B cell (primary cell): ENCODE measurements around the gene FBLN2. TPM values are rescaled to one million over a fixed set of nuclear protein-coding genes. Genes with fewer than 3 reads are reported as not detected.

Experiments used
- ATAC-seq: fragments of 200-7000 bp; cut with Tn5 transposase; one replicate; pipeline ENCODE4 v1.10.0; 2021; ENCODE audit warnings: low read depth, mild to moderate bottlenecking, moderate number of reproducible peaks, moderate library complexity
- CTCF ChIA-PET: fragments of 350-600 bp; sonication (Branson Sonifier 250); formaldehyde crosslinking; loops from one replicate; lab custom pipeline; 2021; ENCODE audit warnings: antibody characterized with exemption, inconsistent platforms; lab: Charles Lee
- POLR2A ChIA-PET: fragments of 350-600 bp; sonication (Branson Sonifier 250); formaldehyde crosslinking; loops from one replicate; lab custom pipeline; 2021; ENCODE audit warnings: antibody characterized with exemption; lab: Charles Lee
- DNase-seq: peaks from one replicate; pipeline ENCODE4 v3.0.0; 2013
- H2AFZ ChIP-seq: 2 replicates; pipeline ENCODE4 v1.6.1; 2012; ENCODE audit warnings: mild to moderate bottlenecking, low read depth, low read length; ENCODE audit not compliant: insufficient read depth, poor library complexity, severe bottlenecking
- H3K27ac ChIP-seq, 2 donors: 1 replicate in 1 of 2; 2 replicates in 1 of 2; pipeline ENCODE4 v1.5.1; 2012 to 2013; ENCODE audit warnings: low read length in 2 of 2, mild to moderate bottlenecking in 2 of 2, moderate library complexity in 1 of 2
- H3K27me3 ChIP-seq, 4 experiments: fragments of 200-600 bp in 1 of 4; sonication (generic) in 1 of 4; replicated peaks in 1 of 4; 1 replicate in 2 of 4; 2 replicates in 2 of 4; pipeline versions ENCODE4 v1.6.1 to v1.7.0; 2013 to 2016; ENCODE audit warnings: low read length in 3 of 4, mild to moderate bottlenecking in 2 of 4, mixed read lengths in 1 of 4, moderate library complexity in 1 of 4; ENCODE audit not compliant: insufficient read depth in 4 of 4, control insufficient read depth in 3 of 4; ENCODE audit errors: control extremely low read depth in 1 of 4
- H3K36me3 ChIP-seq, 2 experiments: replicated peaks in 1 of 2; 1 replicate in 1 of 2; 2 replicates in 1 of 2; pipeline versions ENCODE4 v1.6.1 to v1.7.1; 2013; ENCODE audit warnings: low read length in 1 of 2; ENCODE audit not compliant: insufficient read depth in 2 of 2, control insufficient read depth in 1 of 2; ENCODE audit errors: control extremely low read depth in 1 of 2, extremely low read depth in 1 of 2
- H3K4me1 ChIP-seq, 2 donors: fragments of 200-600 bp in 1 of 2; sonication (generic) in 1 of 2; 1 replicate in 1 of 2; 2 replicates in 1 of 2; pipeline versions ENCODE4 v1.5.1 to v1.6.1; 2013 to 2017; ENCODE audit warnings: low read length in 2 of 2; ENCODE audit not compliant: control insufficient read depth in 2 of 2, insufficient read depth in 2 of 2
- H3K4me2 ChIP-seq: replicated peaks from 2 replicates; pipeline ENCODE3; 2012; ENCODE audit warnings: mild to moderate bottlenecking, low read depth, low read length; ENCODE audit not compliant: poor library complexity, severe bottlenecking
- H3K4me3 ChIP-seq, 5 experiments: fragments of 200-600 bp in 1 of 5; sonication (generic) in 1 of 5; 1 replicate in 3 of 5; 2 replicates in 2 of 5; pipeline versions ENCODE4 v1.5.1 to v1.7.0; 2011 to 2016; ENCODE audit warnings: low read length in 4 of 5, mild to moderate bottlenecking in 4 of 5, low read depth in 2 of 5, control low read depth in 1 of 5, moderate library complexity in 1 of 5; ENCODE audit not compliant: insufficient read depth in 1 of 5; ENCODE audit errors: control extremely low read depth in 1 of 5, extremely low read depth in 1 of 5
- H3K79me2 ChIP-seq: fragments of 200-600 bp; sonication (generic); one replicate; pipeline ENCODE4 v1.6.0; 2016; ENCODE audit warnings: low read length; ENCODE audit not compliant: control insufficient read depth, insufficient read depth
- H3K9ac ChIP-seq: fragments of 200-600 bp; sonication (generic); 2 replicates; pipeline ENCODE4 v1.6.1; 2017; ENCODE audit warnings: mild to moderate bottlenecking, low read length, moderate library complexity
- H3K9me3 ChIP-seq, 3 donors: one replicate each; pipeline versions ENCODE4 v1.6.1 to v1.7.1; 2013; ENCODE audit warnings: low read length in 2 of 3; ENCODE audit not compliant: control insufficient read depth in 2 of 3, insufficient read depth in 1 of 3; ENCODE audit errors: control extremely low read depth in 1 of 3
- H4K20me1 ChIP-seq: 2 replicates; pipeline ENCODE4 v1.6.0; 2012; ENCODE audit warnings: mild to moderate bottlenecking, low read length; ENCODE audit not compliant: insufficient read depth, control insufficient read depth, poor library complexity, severe bottlenecking
- H3K27ac Mint-ChIP-seq: one replicate; pipeline ENCODE4 v1.8.0; 2021; ENCODE audit warnings: mixed read lengths
- H3K27me3 Mint-ChIP-seq: one replicate; pipeline ENCODE4 v1.8.0; 2021; ENCODE audit warnings: mixed read lengths
- H3K4me1 Mint-ChIP-seq: one replicate; pipeline ENCODE4 v1.8.0; 2021; ENCODE audit warnings: mixed read lengths
- H3K4me3 Mint-ChIP-seq: one replicate; pipeline ENCODE4 v1.8.0; 2021; ENCODE audit warnings: mixed read lengths
- H3K9me3 Mint-ChIP-seq: one replicate; pipeline ENCODE4 v1.8.0; 2022; ENCODE audit warnings: mixed read lengths; ENCODE audit not compliant: insufficient read depth
- CTCF ChIP-seq: fragments of 200-600 bp; IDR thresholded peaks from one replicate; pipeline ENCODE4 v1.8.0; 2022; ENCODE audit warnings: antibody characterized with exemption, mild to moderate bottlenecking
- EZH2 ChIP-seq: IDR thresholded peaks from 2 replicates; pipeline ENCODE4 v1.6.1; 2012; ENCODE audit warnings: borderline replicate concordance, low read depth, mild to moderate bottlenecking, moderate library complexity, low read length; ENCODE audit not compliant: insufficient read depth, poor library complexity, severe bottlenecking
- WGBS: methylation state at CpG from one replicate; pipeline ENCODE4 v1.1.5; 2013; ENCODE audit warnings: missing lambda C conversion rate; ENCODE audit not compliant: insufficient coverage; 5-methylcytosine and 5-hydroxymethylcytosine counted together
- intact Hi-C: fragments of 100-400 bp; cut with micrococcal nuclease; formaldehyde crosslinking; loops from one replicate; pipeline ENCODE4 v1.10.0; 2022
- polyA plus RNA-seq: library from polyadenylated mRNA; depleted of rRNA; stranded (reverse); fragments of >200 nt; gene quantifications from 2 replicates; pipeline ENCODE4 v1.2.3, GENCODE V29; 2012
- total RNA-seq, 2 donors: library from RNA; stranded (reverse); fragments of 120-200 nt in 1 of 2; gene quantifications; 1 replicate in 1 of 2; 2 replicates in 1 of 2; pipeline versions ENCODE4 v1.2.3 to v1.2.4, GENCODE V29; 2013 to 2022

The FBLN2 gene
- total and polyA plus RNA-seq, 2 donors (not counting 1 experiment from before 2014, with no cell fraction given) = 3.6 to 8.2 TPM

DNA sequence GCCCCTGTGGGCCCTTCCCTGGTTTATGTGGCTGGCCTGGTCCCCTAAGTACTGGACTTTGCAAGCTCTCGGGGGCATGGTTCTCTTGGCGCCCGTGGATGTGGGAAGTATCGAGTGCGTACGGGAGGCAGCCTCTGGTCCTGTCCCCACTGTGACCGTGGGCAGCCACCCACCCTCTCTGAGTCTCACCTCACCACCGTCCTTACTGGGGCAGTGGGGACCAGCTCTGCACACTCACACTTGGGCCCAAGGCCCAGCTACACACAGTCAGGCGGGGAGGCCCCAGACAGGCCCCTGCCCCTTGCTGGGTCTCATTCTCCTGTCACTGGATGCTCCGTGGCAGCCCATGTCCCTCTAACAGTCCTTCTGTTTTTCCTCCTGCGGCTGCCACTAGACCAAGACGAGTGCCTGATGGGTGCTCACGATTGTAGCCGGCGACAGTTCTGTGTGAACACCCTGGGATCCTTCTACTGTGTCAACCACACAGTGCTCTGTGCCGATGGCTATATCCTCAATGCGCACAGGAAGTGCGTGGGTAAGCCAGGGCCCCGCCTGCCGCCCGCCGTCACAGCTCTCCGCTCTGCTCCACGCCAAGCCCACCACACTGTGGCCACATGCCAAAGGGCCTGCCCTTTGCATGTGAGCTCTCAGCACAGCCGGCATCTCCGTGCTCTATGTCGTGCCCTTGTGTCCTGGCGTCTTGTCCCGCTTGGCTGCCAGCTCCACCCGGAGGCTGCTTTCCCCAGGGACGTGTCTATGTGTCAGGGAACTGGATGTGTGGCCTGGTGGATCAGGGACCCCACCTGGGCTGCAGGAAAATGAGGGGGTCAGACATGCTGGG lies 72.7 kb downstream of the FBLN2 start:
- H4K20me1 ChIP-seq = no peaks in the 10 kb centered on the region
- no peak overlapping the region for H3K27ac ChIP-seq
- WGBS = 80% methylated on average over 31 of the region's 31 CpGs
- no peaks in the 10 kb centered on the region for H3K27me3 Mint-ChIP-seq
- H3K27ac Mint-ChIP-seq = no peak overlapping the region
- H3K79me2 ChIP-seq = no peaks in the 10 kb centered on the region
- peaks cover 0 to 10% (median 0%) of the 10 kb centered on the region in 3 donors for H3K9me3 ChIP-seq
- ChIA-PET POLR2A (no interaction called here), CTCF (interaction anchor here (1.2 kb wide), 1 partner anchor 26 kb away, joined by 4 read pairs; no protein-coding TSS in a partner anchor)
- H3K4me3 ChIP-seq = no peak overlapping the region
- no peaks in the 10 kb centered on the region for H3K4me1 ChIP-seq
- H3K4me3 Mint-ChIP-seq = no peak overlapping the region
- intact Hi-C loops = no loop called here
- H3K27me3 ChIP-seq = peaks cover 0 to 2% (median 0%) of the 10 kb centered on the region in 4 experiments
- no peaks in the 10 kb centered on the region for H3K9me3 Mint-ChIP-seq
- H3K4me2 ChIP-seq = no peak overlapping the region
- H3K36me3 ChIP-seq = no peaks in the 10 kb centered on the region
- ATAC-seq = no peak
- no peak for DNase-seq
- H2AFZ ChIP-seq = no peak overlapping the region
- no peak for TF ChIP-seq CTCF
- TF ChIP-seq EZH2 = no peak
- no peaks in the 10 kb centered on the region for H3K4me1 Mint-ChIP-seq
- H3K9ac ChIP-seq = no peak overlapping the region

DNA sequence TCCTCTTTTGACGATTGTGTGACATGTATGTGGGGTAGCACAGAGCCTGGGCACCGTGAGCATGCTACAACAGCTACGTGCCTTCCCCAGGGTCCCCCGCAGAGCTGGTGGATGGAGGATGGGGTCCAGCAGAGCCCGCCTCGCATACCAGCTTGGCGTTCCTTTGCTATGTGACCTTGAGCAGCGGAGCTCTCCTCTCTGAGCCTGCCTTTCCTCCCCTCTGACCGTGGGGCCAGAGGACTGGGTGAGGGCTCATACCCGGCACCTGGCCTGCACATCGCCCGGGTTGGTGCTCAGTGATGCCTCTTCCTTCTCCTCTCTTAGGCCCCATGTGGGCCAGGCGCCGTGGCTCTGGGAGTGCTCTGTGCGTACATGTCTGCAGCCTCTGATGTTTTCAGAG lies 73.4 kb downstream of the FBLN2 start:
- H3K4me1 Mint-ChIP-seq = no peaks in the 10 kb centered on the region
- ATAC-seq = no peak
- H2AFZ ChIP-seq = no peak overlapping the region
- H3K36me3 ChIP-seq = no peaks in the 10 kb centered on the region
- no peak overlapping the region for H3K4me3 Mint-ChIP-seq
- CTCF ChIA-PET = no interaction called here
- DNase-seq = no peak
- no peak overlapping the region for H3K4me2 ChIP-seq
- no peaks in the 10 kb centered on the region for H3K4me1 ChIP-seq
- H3K27me3 Mint-ChIP-seq = no peaks in the 10 kb centered on the region
- no peaks in the 10 kb centered on the region for H4K20me1 ChIP-seq
- peaks cover 0 to 2% (median 0%) of the 10 kb centered on the region in 4 experiments for H3K27me3 ChIP-seq
- POLR2A ChIA-PET = no interaction called here
- no peak overlapping the region for H3K9ac ChIP-seq
- WGBS = 89% methylated on average over 11 of the region's 15 CpGs
- H3K27ac Mint-ChIP-seq = no peak overlapping the region
- peaks cover 0 to 10% (median 0%) of the 10 kb centered on the region in 3 donors for H3K9me3 ChIP-seq
- H3K9me3 Mint-ChIP-seq = no peaks in the 10 kb centered on the region
- intact Hi-C loops = no loop called here
- H3K79me2 ChIP-seq = no peaks in the 10 kb centered on the region
- H3K27ac ChIP-seq = no peak overlapping the region
- no peak overlapping the region for H3K4me3 ChIP-seq
- TF ChIP-seq EZH2 (no peak), CTCF (no peak)
